ENCODE measurements around the gene NR6A1. TPM values are rescaled to one million over a fixed set of nuclear protein-coding genes. Genes with fewer than 3 reads are reported as not detected.

The NR6A1 gene
- polyA plus RNA-seq, 2 of the 4 experiments (the other 2 are of a cell fraction) = 1.7 to 3.3 TPM

GRCh38 chr9:124596172-124596839 lies 174.8 kb downstream of the NR6A1 start:
- no peak overlapping the region for H3K4me3 ChIP-seq
- no peak for TF ChIP-seq POLR2A (IDR thresholded peaks at IDR 0.05; ENCODE audit: low read length)
- no peak for TF ChIP-seq PBX3 (IDR thresholded peaks at IDR 0.05)
- TF ChIP-seq MYC (IDR thresholded peaks at IDR 0.05; ENCODE audit: borderline replicate concordance, low read length) = no peak
- no peak for TF ChIP-seq KDM1A (IDR thresholded peaks at IDR 0.05; ENCODE audit: low read depth)
- TF ChIP-seq NPAS2 (CRISPR knock-in tag; IDR thresholded peaks at IDR 0.05; ENCODE audit: borderline replicate concordance) = no peak
- no peak for TF ChIP-seq GATA3 (IDR thresholded peaks at IDR 0.05; ENCODE audit: borderline replicate concordance)
- TF ChIP-seq ZC3H11A (IDR thresholded peaks at IDR 0.05) = no peak
- no peak for TF ChIP-seq FOSL2 (IDR thresholded peaks at IDR 0.05)
- TF ChIP-seq FOSL2 (CRISPR knock-in tag; IDR thresholded peaks at IDR 0.05) = no peak
- no peak for TF ChIP-seq BHLHE40 (IDR thresholded peaks at IDR 0.05; ENCODE audit: low read depth, low read length)
- no peak for TF ChIP-seq EP300 (IDR thresholded peaks at IDR 0.05)
- peak overlapping the region; percentile 6; the same call in 1 of the 3 replicates for H3K4me2 ChIP-seq
- no peaks in the 10 kb centered on the region for H3K9me3 ChIP-seq
- POLR2A ChIA-PET = interaction anchor here (1.1 kb wide), 1 partner anchor 62 kb away, joined by 4 read pairs; no protein-coding TSS in a partner anchor
- no peak for DNase-seq (ENCODE audit: low read depth in 1 of 2, low spot score in 1 of 2)
- no peak for FAIRE-seq
- H3K4me1 ChIP-seq = peaks cover 21% of the 10 kb centered on the region; the same call in 2 of the 3 replicates
- CTCF ChIA-PET = interaction anchor here (1.0 to 7.2 kb wide), 7 partner anchors 12 to 1215 kb away, joined by 3 to 40 read pairs (median 5); no protein-coding TSS in a partner anchor
- ATAC-seq = no peak
- WGBS (ENCODE audit: missing lambda C conversion rate) = 74% methylated on average over 6 of the region's 6 CpGs
- no peak overlapping the region for H3K27ac ChIP-seq

- Histone ChIP-seq H3K4me1 (peaks cover 21% of the 10 kb centered on the region; the same call in 2 of the 3 replicates), H3K4me2 (no peak overlapping the region), H3K27ac (no peak overlapping the region), H3K9me3 (no peaks in the 10 kb centered on the region), H3K4me3 (no peak overlapping the region)
- ChIA-PET CTCF (interaction anchor here (1.2 to 7.2 kb wide), 6 partner anchors 10 to 44 kb away, joined by 3 to 40 read pairs (median 4); no protein-coding TSS in a partner anchor), POLR2A (no interaction called here)
- ATAC-seq = no peak
- DNase-seq (ENCODE audit: low read depth in 1 of 2, low spot score in 1 of 2) = peak in 1 of 2 experiments; percentile 16
- TF ChIP-seq MAFK (IDR thresholded peaks at IDR 0.05; ENCODE audit: partially characterized antibody) (no peak), ATOH8 (CRISPR knock-in tag; IDR thresholded peaks at IDR 0.05; ENCODE audit: low read depth) (no peak), HOXA7 (CRISPR knock-in tag; IDR thresholded peaks at IDR 0.05) (no peak), FOXS1 (CRISPR knock-in tag; IDR thresholded peaks at IDR 0.05) (no peak), ZFP36 (IDR thresholded peaks at IDR 0.05; ENCODE audit: borderline replicate concordance, partially characterized antibody) (no peak), GATA3 (IDR thresholded peaks at IDR 0.05; ENCODE audit: borderline replicate concordance) (no peak), RARB (CRISPR knock-in tag; IDR thresholded peaks at IDR 0.05) (no peak), BCL3 (IDR thresholded peaks at IDR 0.05) (no peak), JUN (IDR thresholded peaks at IDR 0.05) (no peak), POLR2AphosphoS2 (conservative IDR thresholded peaks at IDR 0.05; ENCODE audit: low read length) (no peak), CTCF (IDR thresholded peaks at IDR 0.05) (no peak), NR3C1 (IDR thresholded peaks at IDR 0.05) (no peak), POLR2A (IDR thresholded peaks at IDR 0.05; ENCODE audit: low read length) (no peak), HEYL (CRISPR knock-in tag; IDR thresholded peaks at IDR 0.05) (no peak), REST (IDR thresholded peaks at IDR 0.05) (no peak), ZSCAN20 (CRISPR knock-in tag; IDR thresholded peaks at IDR 0.05) (no peak), CBX8 (IDR thresholded peaks at IDR 0.05) (no peak)
- no peak for FAIRE-seq
- WGBS (ENCODE audit: missing lambda C conversion rate) = 76% methylated on average over 7 of the region's 7 CpGs
These were observed 175.4 kb downstream of the NR6A1 start for GRCh38 chr9:124595743-124596142.

All from A549 (cell line).